B cell (primary cell): ENCODE measurements around the gene MTX3. TPM values are rescaled to one million over a fixed set of nuclear protein-coding genes. Genes with fewer than 3 reads are reported as not detected.

Source experiments
- ATAC-seq: fragments of 200-7000 bp; cut with Tn5 transposase; one replicate; pipeline ENCODE4 v1.10.0; 2021; ENCODE audit warnings: low read depth, mild to moderate bottlenecking, moderate number of reproducible peaks, moderate library complexity
- CTCF ChIA-PET: fragments of 350-600 bp; sonication (Branson Sonifier 250); formaldehyde crosslinking; loops from one replicate; lab custom pipeline; 2021; ENCODE audit warnings: antibody characterized with exemption, inconsistent platforms; lab: Charles Lee
- POLR2A ChIA-PET: fragments of 350-600 bp; sonication (Branson Sonifier 250); formaldehyde crosslinking; loops from one replicate; lab custom pipeline; 2021; ENCODE audit warnings: antibody characterized with exemption; lab: Charles Lee
- DNase-seq: peaks from one replicate; pipeline ENCODE4 v3.0.0; 2013
- H2AFZ ChIP-seq: 2 replicates; pipeline ENCODE4 v1.6.1; 2012; ENCODE audit warnings: mild to moderate bottlenecking, low read depth, low read length; ENCODE audit not compliant: insufficient read depth, poor library complexity, severe bottlenecking
- H3K27ac ChIP-seq, 2 donors: 1 replicate in 1 of 2; 2 replicates in 1 of 2; pipeline ENCODE4 v1.5.1; 2012 to 2013; ENCODE audit warnings: low read length in 2 of 2, mild to moderate bottlenecking in 2 of 2, moderate library complexity in 1 of 2
- H3K27me3 ChIP-seq, 4 experiments: fragments of 200-600 bp in 1 of 4; sonication (generic) in 1 of 4; replicated peaks in 1 of 4; 1 replicate in 2 of 4; 2 replicates in 2 of 4; pipeline versions ENCODE4 v1.6.1 to v1.7.0; 2013 to 2016; ENCODE audit warnings: low read length in 3 of 4, mild to moderate bottlenecking in 2 of 4, mixed read lengths in 1 of 4, moderate library complexity in 1 of 4; ENCODE audit not compliant: insufficient read depth in 4 of 4, control insufficient read depth in 3 of 4; ENCODE audit errors: control extremely low read depth in 1 of 4
- H3K36me3 ChIP-seq, 2 experiments: replicated peaks in 1 of 2; 1 replicate in 1 of 2; 2 replicates in 1 of 2; pipeline versions ENCODE4 v1.6.1 to v1.7.1; 2013; ENCODE audit warnings: low read length in 1 of 2; ENCODE audit not compliant: insufficient read depth in 2 of 2, control insufficient read depth in 1 of 2; ENCODE audit errors: control extremely low read depth in 1 of 2, extremely low read depth in 1 of 2
- H3K4me1 ChIP-seq, 2 donors: fragments of 200-600 bp in 1 of 2; sonication (generic) in 1 of 2; 1 replicate in 1 of 2; 2 replicates in 1 of 2; pipeline versions ENCODE4 v1.5.1 to v1.6.1; 2013 to 2017; ENCODE audit warnings: low read length in 2 of 2; ENCODE audit not compliant: control insufficient read depth in 2 of 2, insufficient read depth in 2 of 2
- H3K4me2 ChIP-seq: replicated peaks from 2 replicates; pipeline ENCODE3; 2012; ENCODE audit warnings: mild to moderate bottlenecking, low read depth, low read length; ENCODE audit not compliant: poor library complexity, severe bottlenecking
- H3K4me3 ChIP-seq, 5 experiments: fragments of 200-600 bp in 1 of 5; sonication (generic) in 1 of 5; 1 replicate in 3 of 5; 2 replicates in 2 of 5; pipeline versions ENCODE4 v1.5.1 to v1.7.0; 2011 to 2016; ENCODE audit warnings: low read length in 4 of 5, mild to moderate bottlenecking in 4 of 5, low read depth in 2 of 5, control low read depth in 1 of 5, moderate library complexity in 1 of 5; ENCODE audit not compliant: insufficient read depth in 1 of 5; ENCODE audit errors: control extremely low read depth in 1 of 5, extremely low read depth in 1 of 5
- H3K79me2 ChIP-seq: fragments of 200-600 bp; sonication (generic); one replicate; pipeline ENCODE4 v1.6.0; 2016; ENCODE audit warnings: low read length; ENCODE audit not compliant: control insufficient read depth, insufficient read depth
- H3K9ac ChIP-seq: fragments of 200-600 bp; sonication (generic); 2 replicates; pipeline ENCODE4 v1.6.1; 2017; ENCODE audit warnings: mild to moderate bottlenecking, low read length, moderate library complexity
- H3K9me3 ChIP-seq, 3 donors: one replicate each; pipeline versions ENCODE4 v1.6.1 to v1.7.1; 2013; ENCODE audit warnings: low read length in 2 of 3; ENCODE audit not compliant: control insufficient read depth in 2 of 3, insufficient read depth in 1 of 3; ENCODE audit errors: control extremely low read depth in 1 of 3
- H4K20me1 ChIP-seq: 2 replicates; pipeline ENCODE4 v1.6.0; 2012; ENCODE audit warnings: mild to moderate bottlenecking, low read length; ENCODE audit not compliant: insufficient read depth, control insufficient read depth, poor library complexity, severe bottlenecking
- H3K27ac Mint-ChIP-seq: one replicate; pipeline ENCODE4 v1.8.0; 2021; ENCODE audit warnings: mixed read lengths
- H3K27me3 Mint-ChIP-seq: one replicate; pipeline ENCODE4 v1.8.0; 2021; ENCODE audit warnings: mixed read lengths
- H3K4me1 Mint-ChIP-seq: one replicate; pipeline ENCODE4 v1.8.0; 2021; ENCODE audit warnings: mixed read lengths
- H3K4me3 Mint-ChIP-seq: one replicate; pipeline ENCODE4 v1.8.0; 2021; ENCODE audit warnings: mixed read lengths
- H3K9me3 Mint-ChIP-seq: one replicate; pipeline ENCODE4 v1.8.0; 2022; ENCODE audit warnings: mixed read lengths; ENCODE audit not compliant: insufficient read depth
- CTCF ChIP-seq: fragments of 200-600 bp; IDR thresholded peaks from one replicate; pipeline ENCODE4 v1.8.0; 2022; ENCODE audit warnings: antibody characterized with exemption, mild to moderate bottlenecking
- EZH2 ChIP-seq: IDR thresholded peaks from 2 replicates; pipeline ENCODE4 v1.6.1; 2012; ENCODE audit warnings: borderline replicate concordance, low read depth, mild to moderate bottlenecking, moderate library complexity, low read length; ENCODE audit not compliant: insufficient read depth, poor library complexity, severe bottlenecking
- WGBS: methylation state at CpG from one replicate; pipeline ENCODE4 v1.1.5; 2013; ENCODE audit warnings: missing lambda C conversion rate; ENCODE audit not compliant: insufficient coverage; 5-methylcytosine and 5-hydroxymethylcytosine counted together
- intact Hi-C: fragments of 100-400 bp; cut with micrococcal nuclease; formaldehyde crosslinking; loops from one replicate; pipeline ENCODE4 v1.10.0; 2022
- polyA plus RNA-seq: library from polyadenylated mRNA; depleted of rRNA; stranded (reverse); fragments of >200 nt; gene quantifications from 2 replicates; pipeline ENCODE4 v1.2.3, GENCODE V29; 2012
- total RNA-seq, 2 donors: library from RNA; stranded (reverse); fragments of 120-200 nt in 1 of 2; gene quantifications; 1 replicate in 1 of 2; 2 replicates in 1 of 2; pipeline versions ENCODE4 v1.2.3 to v1.2.4, GENCODE V29; 2013 to 2022

MTX3 gene
- total and polyA plus RNA-seq, 2 donors (not counting 1 experiment from before 2014, with no cell fraction given) = 7.9 to 21.0 TPM

- Mint-ChIP-seq H3K4me3 (no peak overlapping the region), H3K27me3 (no peaks in the 10 kb centered on the region), H3K9me3 (no peaks in the 10 kb centered on the region), H3K27ac (no peak overlapping the region), H3K4me1 (peaks cover 25% of the 10 kb centered on the region)
- H3K36me3 ChIP-seq = peaks cover 9 to 41% of the 10 kb centered on the region in 2 experiments
- TF ChIP-seq EZH2 = no peak
- no peak for TF ChIP-seq CTCF
- H3K27ac ChIP-seq = no peak overlapping the region
- peaks cover 14 to 19% of the 10 kb centered on the region in 2 donors for H3K4me1 ChIP-seq
- H4K20me1 ChIP-seq = no peaks in the 10 kb centered on the region
- ChIA-PET CTCF (no interaction called here), POLR2A (no interaction called here)
- peaks cover 0 to 6% (median 0%) of the 10 kb centered on the region in 3 donors for H3K9me3 ChIP-seq
- H3K4me2 ChIP-seq = no peak overlapping the region
- no peaks in the 10 kb centered on the region for H3K79me2 ChIP-seq
- DNase-seq (no peak), ATAC-seq (no peak)
- H3K4me3 ChIP-seq = no peak overlapping the region
- no peak overlapping the region for H3K9ac ChIP-seq
- no peaks in the 10 kb centered on the region for H3K27me3 ChIP-seq
- intact Hi-C loops = loop anchor here (5.0 kb wide), 1 partner anchor 1316 kb away; the partner anchor contains the start of gene ZCCHC9
- H2AFZ ChIP-seq = no peak overlapping the region
Measured at GRCh38 chr5:79986260-79986659, 4.8 kb downstream of the MTX3 start.

- WGBS = 100% methylated on average over 1 of the region's 2 CpGs
- H2AFZ ChIP-seq = no peak overlapping the region
- no peak overlapping the region for H3K27ac ChIP-seq
- no peak for ATAC-seq
- no peaks in the 10 kb centered on the region for H4K20me1 ChIP-seq
- Mint-ChIP-seq H3K27ac (no peak overlapping the region), H3K4me1 (peaks cover 29% of the 10 kb centered on the region), H3K4me3 (no peak overlapping the region), H3K9me3 (no peaks in the 10 kb centered on the region), H3K27me3 (no peaks in the 10 kb centered on the region)
- DNase-seq = no peak
- H3K9ac ChIP-seq = no peak overlapping the region
- H3K9me3 ChIP-seq = peaks cover 0 to 4% (median 0%) of the 10 kb centered on the region in 3 donors
- H3K4me1 ChIP-seq = peaks cover 13 to 25% of the 10 kb centered on the region in 2 donors
- no peak overlapping the region for H3K4me2 ChIP-seq
- ChIA-PET POLR2A (interaction anchor here (0.7 kb wide), 1 partner anchor 8 kb away, joined by 5 read pairs; no protein-coding TSS in a partner anchor), CTCF (no interaction called here)
- no peak overlapping the region for H3K4me3 ChIP-seq
- TF ChIP-seq CTCF = no peak
- no peak for TF ChIP-seq EZH2
- H3K36me3 ChIP-seq = peaks cover 9 to 41% of the 10 kb centered on the region in 2 experiments
- no peaks in the 10 kb centered on the region for H3K27me3 ChIP-seq
- intact Hi-C loops = loop anchor here (5.0 kb wide), 1 partner anchor 1317 kb away; the partner anchor contains the start of gene ZCCHC9
- peaks cover 2% of the 10 kb centered on the region for H3K79me2 ChIP-seq
Measured at GRCh38 chr5:79985288-79985687, 5.8 kb downstream of the MTX3 start.
